NT2/D1 (cell line): Measurements from ENCODE around the gene IGSF1.

Source experiments
- SUZ12 ChIP-seq: IDR thresholded peaks from 2 replicates; pipeline ENCODE4 v1.6.1; 2011; ENCODE audit not compliant: insufficient read length, insufficient read depth; ENCODE audit errors: extremely low read depth
- YY1 ChIP-seq: IDR thresholded peaks from 2 replicates; pipeline ENCODE4 v1.6.1; 2011; ENCODE audit not compliant: insufficient read length, insufficient read depth
- ZNF274 ChIP-seq: IDR thresholded peaks from 2 replicates; pipeline ENCODE4 v1.6.1; 2011; ENCODE audit warnings: mild to moderate bottlenecking, low read depth, low read length

DNA sequence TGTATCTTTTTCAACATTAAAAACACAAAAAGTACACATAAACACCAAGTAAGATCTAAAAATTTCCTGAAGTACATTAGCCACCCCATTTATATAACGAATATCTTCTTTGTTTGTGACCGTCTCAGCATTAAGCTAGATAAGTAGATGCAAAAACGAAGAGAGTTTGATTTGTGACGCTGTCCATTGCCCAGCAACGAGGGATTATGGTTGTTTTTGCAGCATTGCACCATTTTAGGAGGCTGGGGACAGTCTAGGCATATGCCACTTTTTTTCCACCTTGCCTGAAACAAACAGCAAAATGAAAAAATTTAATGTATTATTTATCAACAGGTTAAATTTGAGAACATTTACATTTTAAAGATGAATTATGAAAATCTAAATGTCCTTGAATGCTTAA is 12.0 kb upstream of the IGSF1 start:
- no peak for TF ChIP-seq YY1
- no peak for TF ChIP-seq SUZ12
- no peak for TF ChIP-seq ZNF274
